ENCODE data around the gene MMRN2. TPM values are rescaled to one million over a fixed set of nuclear protein-coding genes. Genes with fewer than 3 reads are reported as not detected.

MMRN2 gene
- total RNA-seq, 1 donor = 1.2 TPM

DNA sequence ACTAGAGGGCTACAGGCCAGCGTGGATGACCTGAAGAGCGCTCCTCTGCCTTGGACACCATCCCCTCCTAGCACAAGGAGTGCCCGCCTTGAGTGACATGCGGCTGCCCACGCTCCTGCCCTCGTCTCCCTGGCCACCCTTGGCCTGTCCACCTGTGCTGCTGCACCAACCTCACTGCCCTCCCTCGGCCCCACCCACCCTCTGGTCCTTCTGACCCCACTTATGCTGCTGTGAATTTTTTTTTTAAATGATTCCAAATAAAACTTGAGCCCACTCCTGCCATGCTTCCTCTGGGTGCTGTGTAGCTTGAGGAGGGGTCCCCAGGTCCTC lies 5.5 kb upstream of the MMRN2 start:
- H3K9me3 ChIP-seq (ENCODE audit: low read depth, low read length) = no peaks in the 10 kb centered on the region
- H3K4me3 ChIP-seq (ENCODE audit: low read length) = no peak overlapping the region
- H3K4me1 ChIP-seq (ENCODE audit: insufficient read depth, low read length) = peaks cover 21% of the 10 kb centered on the region
- H3K27me3 ChIP-seq (ENCODE audit: insufficient read depth, low read length) = peaks cover 4% of the 10 kb centered on the region

- Histone ChIP-seq H3K4me1 (ENCODE audit: insufficient read depth, low read length) (peaks cover 25% of the 10 kb centered on the region), H3K27me3 (ENCODE audit: insufficient read depth, low read length) (no peaks in the 10 kb centered on the region), H3K9me3 (ENCODE audit: low read depth, low read length) (no peaks in the 10 kb centered on the region), H3K4me3 (ENCODE audit: low read length) (no peak overlapping the region)
These were observed 4.9 kb upstream of the MMRN2 start for GRCh38 chr10:86962136-86962980.

- no peak overlapping the region for H3K4me3 ChIP-seq (ENCODE audit: low read length)
- no peaks in the 10 kb centered on the region for H3K27me3 ChIP-seq (ENCODE audit: insufficient read depth, low read length)
- no peaks in the 10 kb centered on the region for H3K9me3 ChIP-seq (ENCODE audit: low read depth, low read length)
- H3K4me1 ChIP-seq (ENCODE audit: insufficient read depth, low read length) = peaks cover 19% of the 10 kb centered on the region
These were observed 4.2 kb upstream of the MMRN2 start for GRCh38 chr10:86961481-86962091.

DNA sequence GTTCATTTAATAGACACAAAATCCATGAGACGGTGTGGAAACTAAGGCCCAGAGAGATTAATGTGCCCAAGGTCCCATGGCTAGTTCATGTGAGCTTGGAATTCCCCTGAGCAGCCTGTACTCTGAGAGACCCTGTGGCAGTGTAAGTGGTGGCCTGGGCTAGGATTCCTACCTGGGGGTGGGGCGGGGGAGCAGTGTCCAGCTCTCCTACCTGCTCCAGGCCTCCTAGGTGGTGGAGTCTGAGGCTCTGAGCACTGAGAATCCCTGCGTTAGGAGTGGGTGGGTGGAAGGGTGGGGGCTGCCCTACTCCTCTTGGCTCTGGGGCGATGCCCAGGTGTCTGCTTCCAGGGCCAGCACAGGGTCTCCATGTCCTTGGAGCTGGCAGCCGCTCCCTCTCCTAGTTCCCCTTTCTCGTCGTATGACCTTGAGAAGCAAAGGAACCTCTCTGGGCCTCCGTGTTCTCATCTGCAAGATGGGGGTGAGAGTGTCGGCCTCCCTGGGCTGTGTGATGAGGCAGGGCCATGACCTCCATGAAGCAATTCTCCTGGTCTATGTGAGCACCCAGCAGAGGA lies 3.5 kb upstream of the MMRN2 start:
- H3K27me3 ChIP-seq (ENCODE audit: insufficient read depth, low read length) = no peaks in the 10 kb centered on the region
- H3K4me3 ChIP-seq (ENCODE audit: low read length) = no peak overlapping the region
- no peaks in the 10 kb centered on the region for H3K9me3 ChIP-seq (ENCODE audit: low read depth, low read length)
- H3K4me1 ChIP-seq (ENCODE audit: insufficient read depth, low read length) = peaks cover 12% of the 10 kb centered on the region

- Histone ChIP-seq H3K9me3 (ENCODE audit: low read depth, low read length) (no peaks in the 10 kb centered on the region), H3K27me3 (ENCODE audit: insufficient read depth, low read length) (no peaks in the 10 kb centered on the region), H3K4me3 (ENCODE audit: low read length) (no peak overlapping the region), H3K4me1 (ENCODE audit: insufficient read depth, low read length) (peaks cover 8% of the 10 kb centered on the region)
These were observed 2.8 kb upstream of the MMRN2 start for GRCh38 chr10:86960003-86960862.

DNA sequence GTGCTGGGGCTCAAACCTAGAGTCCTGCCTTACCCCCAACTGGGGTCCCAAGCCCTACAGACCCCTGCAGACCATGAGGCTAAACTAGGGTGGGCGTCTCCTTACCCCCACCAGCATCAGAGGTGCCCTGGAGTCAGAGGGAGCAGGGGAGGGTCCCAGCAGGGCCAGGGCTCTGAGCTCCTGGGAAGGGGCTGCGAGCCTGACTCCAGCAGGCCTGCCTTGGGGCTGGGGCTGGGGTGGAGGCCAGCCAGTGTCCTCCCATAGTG lies 2.3 kb upstream of the MMRN2 start:
- H3K4me1 ChIP-seq (ENCODE audit: insufficient read depth, low read length) = peaks cover 8% of the 10 kb centered on the region
- H3K9me3 ChIP-seq (ENCODE audit: low read depth, low read length) = no peaks in the 10 kb centered on the region
- H3K27me3 ChIP-seq (ENCODE audit: insufficient read depth, low read length) = no peaks in the 10 kb centered on the region
- no peak overlapping the region for H3K4me3 ChIP-seq (ENCODE audit: low read length)

GRCh38 chr10:86958901-86959736 lies 1.7 kb upstream of the MMRN2 start:
- Histone ChIP-seq H3K4me1 (ENCODE audit: insufficient read depth, low read length) (peaks cover 8% of the 10 kb centered on the region), H3K27me3 (ENCODE audit: insufficient read depth, low read length) (no peaks in the 10 kb centered on the region), H3K9me3 (ENCODE audit: low read depth, low read length) (no peaks in the 10 kb centered on the region), H3K4me3 (ENCODE audit: low read length) (no peak overlapping the region)

GRCh38 chr10:86958116-86958900 lies 893 bp upstream of the MMRN2 start, which contains the start of gene SNCG:
Gene SNCG, plus strand, starts transcription at chr10:86958599. Its CDS starts 99 bp downstream, at chr10:86958698.
- H3K9me3 ChIP-seq (ENCODE audit: low read depth, low read length) = no peaks in the 10 kb centered on the region
- H3K4me1 ChIP-seq (ENCODE audit: insufficient read depth, low read length) = peaks cover 8% of the 10 kb centered on the region
- H3K27me3 ChIP-seq (ENCODE audit: insufficient read depth, low read length) = no peaks in the 10 kb centered on the region
- H3K4me3 ChIP-seq (ENCODE audit: low read length) = no peak within 1 kb of the TSS

DNA sequence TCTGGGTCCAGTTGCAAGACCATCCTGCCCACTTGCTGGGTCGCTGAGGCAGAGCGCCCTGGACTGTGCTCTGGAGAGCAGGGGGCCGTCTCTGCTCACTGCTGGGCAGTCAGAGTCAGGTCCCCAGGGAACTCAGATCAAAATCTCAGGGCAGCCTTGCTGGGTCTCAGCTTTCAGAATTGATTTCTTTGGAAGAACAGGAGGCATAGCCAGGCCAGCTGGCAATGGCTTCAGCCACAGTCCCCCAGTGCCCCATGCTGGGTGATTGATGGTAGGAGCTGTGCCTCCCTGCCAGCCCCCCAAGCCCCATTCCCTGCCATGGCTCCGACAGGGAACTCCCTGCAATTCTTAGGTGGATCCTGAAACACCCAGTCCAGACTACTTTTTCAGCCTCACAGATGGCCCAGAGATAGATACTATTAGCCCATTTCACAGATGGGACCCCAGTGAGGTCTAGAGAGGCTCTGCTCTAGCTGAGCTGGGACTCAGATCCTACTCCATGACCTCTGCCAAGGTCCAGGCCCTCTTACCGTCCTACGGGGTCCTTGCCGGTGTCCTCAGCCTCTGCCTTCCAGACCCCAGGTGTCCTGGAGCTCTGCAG lies 467 bp downstream of the MMRN2 start:
- Histone ChIP-seq H3K4me1 (ENCODE audit: insufficient read depth, low read length) (peaks cover 8% of the 10 kb centered on the region), H3K9me3 (ENCODE audit: low read depth, low read length) (no peaks in the 10 kb centered on the region), H3K4me3 (ENCODE audit: low read length) (no peak overlapping the region), H3K27me3 (ENCODE audit: insufficient read depth, low read length) (no peaks in the 10 kb centered on the region)

GRCh38 chr10:86956195-86956847 lies 1.1 kb downstream of the MMRN2 start:
- peaks cover 8% of the 10 kb centered on the region for H3K4me1 ChIP-seq (ENCODE audit: insufficient read depth, low read length)
- no peaks in the 10 kb centered on the region for H3K27me3 ChIP-seq (ENCODE audit: insufficient read depth, low read length)
- no peak overlapping the region for H3K4me3 ChIP-seq (ENCODE audit: low read length)
- no peaks in the 10 kb centered on the region for H3K9me3 ChIP-seq (ENCODE audit: low read depth, low read length)

GRCh38 chr10:86955501-86956194 lies 1.8 kb downstream of the MMRN2 start:
- Histone ChIP-seq H3K4me3 (ENCODE audit: low read length) (no peak overlapping the region), H3K4me1 (ENCODE audit: insufficient read depth, low read length) (peaks cover 8% of the 10 kb centered on the region), H3K27me3 (ENCODE audit: insufficient read depth, low read length) (no peaks in the 10 kb centered on the region), H3K9me3 (ENCODE audit: low read depth, low read length) (no peaks in the 10 kb centered on the region)

- Histone ChIP-seq H3K4me1 (ENCODE audit: insufficient read depth, low read length) (peaks cover 8% of the 10 kb centered on the region), H3K27me3 (ENCODE audit: insufficient read depth, low read length) (no peaks in the 10 kb centered on the region), H3K9me3 (ENCODE audit: low read depth, low read length) (no peaks in the 10 kb centered on the region), H3K4me3 (ENCODE audit: low read length) (no peak overlapping the region)
These were observed 2.5 kb downstream of the MMRN2 start for GRCh38 chr10:86954681-86955500.

All from mononuclear cell (primary cell).